Islet precursor cell (in vitro differentiated cells): ENCODE data around the gene PLEK.
"Not testable (repeated sequence)": the region's sequence is repeated elsewhere in the genome, so short reads cannot be mapped to it uniquely, and the experiment has no call there.

Source experiments
- DNase-seq: peaks from one replicate; pipeline ENCODE4 v3.0.0-alpha.2; 2018

PLEK gene, protein sequence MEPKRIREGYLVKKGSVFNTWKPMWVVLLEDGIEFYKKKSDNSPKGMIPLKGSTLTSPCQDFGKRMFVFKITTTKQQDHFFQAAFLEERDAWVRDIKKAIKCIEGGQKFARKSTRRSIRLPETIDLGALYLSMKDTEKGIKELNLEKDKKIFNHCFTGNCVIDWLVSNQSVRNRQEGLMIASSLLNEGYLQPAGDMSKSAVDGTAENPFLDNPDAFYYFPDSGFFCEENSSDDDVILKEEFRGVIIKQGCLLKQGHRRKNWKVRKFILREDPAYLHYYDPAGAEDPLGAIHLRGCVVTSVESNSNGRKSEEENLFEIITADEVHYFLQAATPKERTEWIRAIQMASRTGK

GRCh38 chr2:68365087-68365486 is at the start of gene PLEK:
Gene PLEK (plus strand): TSS chr2:68365282. CDS start chr2:68365352, 70 bp downstream.
- no peak for DNase-seq

- no peak for DNase-seq
These were observed 49.0 kb upstream of the PLEK start for GRCh38 chr2:68316111-68316510.

GRCh38 chr2:68317971-68318913 is 46.8 kb upstream of the PLEK start:
- DNase-seq: no peak

- no peak for DNase-seq
These were observed 46.1 kb upstream of the PLEK start for GRCh38 chr2:68318914-68319397.

DNA sequence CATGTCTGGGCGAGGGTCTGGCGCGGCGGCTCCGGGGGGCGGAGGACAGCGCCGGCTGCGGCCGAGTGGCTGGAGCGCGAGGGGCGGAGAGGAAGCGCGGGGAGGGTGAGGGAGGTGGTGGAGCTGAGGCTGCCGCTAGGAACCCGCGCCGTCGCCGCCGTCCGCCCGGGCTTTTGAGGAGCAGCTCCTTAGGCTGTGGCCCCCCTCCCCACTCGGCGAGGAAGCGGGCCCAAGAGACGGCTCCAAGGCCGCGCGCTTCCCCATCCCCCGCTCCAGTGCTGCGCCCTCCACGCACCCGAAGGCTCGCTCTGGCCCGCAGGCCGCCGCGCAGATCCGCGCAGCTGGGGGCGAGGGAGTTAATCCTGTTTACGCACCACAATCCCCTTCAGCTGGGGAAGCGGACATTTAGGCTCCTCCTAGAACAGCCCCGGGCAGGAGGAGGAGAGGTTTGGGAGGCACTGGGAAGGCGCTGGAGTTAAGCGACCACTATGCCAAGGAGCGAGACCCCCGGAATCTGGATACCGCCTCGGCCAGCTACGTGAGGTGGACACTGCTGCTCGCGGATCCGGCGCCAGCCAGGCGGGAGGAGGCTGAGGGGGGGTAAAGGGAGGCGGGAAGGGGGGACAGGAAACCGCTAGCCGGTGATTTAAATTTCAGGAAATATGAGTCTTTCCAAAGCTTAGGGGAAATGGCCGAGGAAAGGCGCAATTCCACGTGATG is 45.5 kb upstream of the PLEK start, which contains the start of gene CNRIP1:
Gene CNRIP1, minus strand, starts transcription at position 552 of the 720 bp plus-strand sequence. Its CDS starts 549 bp downstream, at position 3.
- peak; percentile 71 for DNase-seq

DNA sequence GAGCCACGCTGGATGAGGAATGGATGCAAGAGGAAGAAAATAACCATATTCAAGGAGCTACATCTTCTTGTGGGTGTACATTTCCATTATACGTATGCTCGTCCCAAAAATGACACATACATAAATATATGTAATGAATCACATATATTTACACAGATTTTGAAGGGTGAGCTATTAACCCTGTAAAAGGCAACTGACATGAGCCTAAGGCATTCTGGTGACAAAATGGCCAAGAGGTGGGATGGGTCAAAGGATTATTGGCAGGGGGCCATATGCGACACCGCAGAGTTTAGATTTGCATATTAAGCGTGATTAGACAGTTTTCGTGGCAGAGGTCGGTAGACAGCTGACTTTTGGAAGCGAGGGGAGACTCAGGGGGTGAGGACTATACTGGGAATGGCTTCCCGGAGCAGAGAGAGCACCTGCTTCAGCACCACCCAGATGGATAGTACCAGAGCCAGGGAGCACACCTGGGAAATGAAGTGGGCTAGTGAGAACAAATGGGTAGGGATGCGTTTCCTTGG is 44.9 kb upstream of the PLEK start:
- DNase-seq: peak; percentile 60

DNA sequence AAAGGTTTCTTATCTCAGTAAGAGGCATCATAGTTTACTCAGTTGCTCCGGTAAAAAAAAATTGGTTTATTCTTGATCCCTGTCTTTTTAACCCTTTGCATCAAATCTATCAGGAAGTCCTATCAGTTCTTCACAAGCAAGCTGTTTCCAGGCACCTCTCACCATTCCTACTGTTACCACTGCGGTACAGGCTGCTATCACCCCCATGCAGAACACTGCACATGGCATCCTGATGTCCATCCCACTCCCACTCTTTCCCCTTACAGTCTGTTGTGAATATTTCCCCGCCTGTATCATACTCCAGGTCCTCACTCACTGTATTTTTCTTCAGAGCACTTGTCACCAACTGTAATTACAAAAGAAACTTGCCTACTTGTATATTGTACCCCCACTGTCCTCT is 40.0 kb upstream of the PLEK start:
- DNase-seq: no peak

DNA sequence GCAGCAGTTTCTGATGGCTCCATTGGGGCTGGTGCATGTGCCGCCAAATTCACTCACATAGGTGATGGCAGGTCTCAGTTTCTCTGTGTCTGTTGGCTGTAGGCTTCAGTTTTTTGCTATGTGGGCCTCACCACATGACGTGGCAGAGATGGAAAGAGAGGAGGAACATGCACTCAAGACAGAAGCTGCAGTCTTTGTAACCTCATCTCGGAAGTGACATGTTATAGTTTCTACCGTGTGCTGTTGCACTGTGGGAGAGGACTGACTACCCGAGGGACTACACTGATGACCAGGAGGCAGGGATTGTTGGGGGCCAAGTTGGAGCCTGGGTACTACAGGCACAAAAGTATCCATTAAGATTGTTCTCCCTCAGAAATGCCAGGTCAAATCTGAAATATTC is 36.2 kb upstream of the PLEK start:
- no peak for DNase-seq

GRCh38 chr2:68330691-68331090 is 34.4 kb upstream of the PLEK start:
- no peak for DNase-seq

- DNase-seq: no peak
These were observed 32.1 kb upstream of the PLEK start for GRCh38 chr2:68333009-68333408.

DNA sequence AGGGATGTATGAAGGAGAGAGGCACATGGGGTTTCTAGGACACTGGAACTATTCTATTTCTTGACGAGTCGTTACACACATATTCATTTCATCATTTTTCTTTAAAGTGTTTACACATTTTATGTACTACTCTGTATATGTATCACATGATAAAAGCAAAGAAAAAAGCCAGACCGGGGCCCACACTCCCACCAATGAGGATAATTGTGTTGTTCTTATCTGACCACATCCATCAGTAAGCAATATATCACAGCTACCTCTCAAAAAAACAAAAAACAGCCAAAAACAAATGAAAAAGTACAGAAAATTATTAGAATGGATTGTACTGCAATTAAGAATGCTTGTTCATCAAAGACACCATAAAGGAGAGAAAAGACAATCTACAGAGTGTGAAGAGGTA is 31.2 kb upstream of the PLEK start:
- DNase-seq: no peak

GRCh38 chr2:68336192-68336591 is 28.9 kb upstream of the PLEK start:
- DNase-seq: no peak

DNA sequence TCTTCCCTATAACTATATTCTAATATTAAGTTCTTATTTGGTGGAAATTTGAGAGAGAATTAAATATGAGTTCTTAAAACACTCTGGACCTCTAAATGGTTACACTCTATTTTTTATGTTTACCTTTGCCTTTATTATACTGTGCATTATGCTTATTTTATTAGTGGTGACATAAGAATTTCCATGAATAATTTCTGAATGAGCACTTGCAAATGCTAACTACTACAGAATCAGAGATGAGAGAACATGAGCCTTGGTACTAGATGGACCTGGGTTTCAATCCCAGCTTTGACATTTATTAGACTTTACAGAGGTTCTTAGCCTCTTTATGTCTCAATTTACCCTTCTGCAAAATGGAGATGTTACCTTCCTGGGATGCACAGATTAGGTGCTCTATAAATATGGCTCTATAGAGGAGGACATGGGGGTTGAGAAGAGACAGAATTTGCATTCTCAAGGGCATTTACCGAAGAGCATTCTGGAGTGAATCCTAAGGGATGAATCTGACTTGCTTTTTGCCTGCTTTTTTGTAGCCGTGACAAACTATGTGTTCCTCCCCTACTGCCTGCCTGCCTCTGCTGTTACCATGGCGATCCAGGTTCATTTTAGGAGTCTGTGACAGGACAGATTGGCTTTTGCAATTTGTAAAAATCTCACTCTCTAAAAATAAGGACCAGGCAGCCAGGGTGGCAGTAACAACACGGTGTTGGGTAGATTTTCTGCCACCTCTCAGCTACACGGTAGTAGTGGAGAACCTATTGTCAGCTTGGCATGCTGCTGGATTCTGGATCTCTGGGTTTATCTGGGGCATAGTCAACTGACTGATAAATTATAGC is 24.6 kb upstream of the PLEK start:
- no peak for DNase-seq

DNA sequence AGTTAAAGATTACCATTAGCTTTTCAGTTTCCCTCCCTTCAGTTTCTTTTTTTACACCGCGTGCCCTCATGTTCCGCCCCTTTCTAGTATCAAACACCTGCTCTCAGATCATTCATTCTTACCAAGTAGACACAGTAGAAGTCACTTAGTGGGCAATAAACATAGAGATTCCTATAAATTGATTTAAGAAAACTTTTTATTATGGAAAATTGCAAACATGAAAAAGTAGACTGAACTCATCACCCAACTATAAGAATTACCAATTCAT is 24.1 kb upstream of the PLEK start:
- no peak for DNase-seq

GRCh38 chr2:68341583-68341982 is 23.5 kb upstream of the PLEK start:
- no peak for DNase-seq

GRCh38 chr2:68342470-68342869 is 22.6 kb upstream of the PLEK start:
- no peak for DNase-seq

DNA sequence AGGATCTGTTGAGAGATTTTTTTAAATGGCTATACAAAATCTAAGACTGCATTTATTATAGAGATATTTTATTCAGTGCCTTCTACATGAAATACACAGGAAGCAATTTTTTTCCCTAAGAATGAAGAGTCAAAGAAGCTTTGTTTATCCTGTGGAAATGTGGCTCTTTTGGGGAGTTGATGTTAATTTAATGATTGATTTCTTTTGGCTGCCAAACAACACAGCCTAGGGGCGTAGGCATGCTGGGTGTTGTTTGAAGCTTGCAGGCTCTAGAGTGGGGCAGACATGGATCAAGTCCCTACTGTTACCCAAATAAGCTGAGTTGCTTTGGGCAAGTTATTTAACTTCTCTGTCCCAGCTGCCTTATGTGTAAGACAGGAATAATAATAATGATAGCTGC is 21.1 kb upstream of the PLEK start:
- no peak for DNase-seq

- no peak for DNase-seq
These were observed 19.8 kb upstream of the PLEK start for GRCh38 chr2:68345129-68345875.

- DNase-seq: not testable (repeated sequence)
These were observed 16.0 kb upstream of the PLEK start for GRCh38 chr2:68349091-68349490.

DNA sequence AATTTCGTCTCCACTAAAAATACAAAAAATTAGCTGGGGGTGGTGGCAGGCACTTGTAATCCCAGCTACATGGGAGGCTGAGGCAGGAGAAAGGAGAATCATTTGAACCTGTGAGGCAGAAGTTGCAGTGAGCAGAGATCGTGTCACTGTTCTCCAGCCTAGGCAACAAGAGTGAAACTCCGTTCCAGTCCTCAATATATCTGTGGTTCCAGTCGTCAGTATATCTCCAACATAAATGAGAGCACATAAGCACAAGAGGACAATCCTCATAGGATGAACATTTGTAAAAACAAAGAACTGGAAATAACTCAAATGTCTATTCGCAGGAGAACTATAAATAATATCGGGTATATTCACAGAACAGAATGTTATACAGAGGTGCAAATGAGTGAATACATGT is 13.1 kb upstream of the PLEK start:
- no peak for DNase-seq

- DNase-seq: no peak
These were observed 12.3 kb upstream of the PLEK start for GRCh38 chr2:68352651-68353391.
